CD4-positive, alpha-beta T cell treated with Interleukin-2 at 100 ng/mL for 4 hours (primary cell): ENCODE data around the gene KLC3.
A peak's percentile ranks its signal among the peaks of the same experiment; 100 is the strongest.

ENCODE experiments used
- DNase-seq: peaks from one replicate; pipeline ENCODE4 v3.0.0-alpha.2; 2020; ENCODE audit warnings: low spot score

KLC3 gene

GRCh38 chr19:45349430-45349941, 8.9 kb downstream of the KLC3 start:
- DNase-seq: no peak

GRCh38 chr19:45350477-45351058, 10.0 kb downstream of the KLC3 start:
- no peak for DNase-seq

- DNase-seq: no peak
Observed at GRCh38 chr19:45351401-45351952, 10.9 kb downstream of the KLC3 start.

GRCh38 chr19:45352062-45352461, 11.5 kb downstream of the KLC3 start:
- no peak for DNase-seq

GRCh38 chr19:45352471-45352870, 11.9 kb downstream of the KLC3 start:
- no peak for DNase-seq

- DNase-seq: no peak
Observed at GRCh38 chr19:45352914-45353796, 12.6 kb downstream of the KLC3 start.

- no peak for DNase-seq
Observed at GRCh38 chr19:45354241-45354842, 13.8 kb downstream of the KLC3 start.

- no peak for DNase-seq
Observed at GRCh38 chr19:45355402-45355801, 14.9 kb downstream of the KLC3 start.

GRCh38 chr19:45355910-45356309, 15.4 kb downstream of the KLC3 start:
- DNase-seq: no peak

- no peak for DNase-seq
Observed at GRCh38 chr19:45356760-45357444, 16.4 kb downstream of the KLC3 start.

GRCh38 chr19:45357445-45357783, 16.9 kb downstream of the KLC3 start:
- DNase-seq: no peak

GRCh38 chr19:45358213-45358792, 17.8 kb downstream of the KLC3 start:
- DNase-seq: no peak

GRCh38 chr19:45361608-45362007, 21.1 kb downstream of the KLC3 start:
- no peak for DNase-seq

- no peak for DNase-seq
Observed at GRCh38 chr19:45362291-45362690, 21.7 kb downstream of the KLC3 start.

GRCh38 chr19:45363861-45364459, 23.4 kb downstream of the KLC3 start:
- no peak for DNase-seq

GRCh38 chr19:45364696-45365095, 24.1 kb downstream of the KLC3 start:
- DNase-seq: no peak

- DNase-seq: no peak
Observed at GRCh38 chr19:45368127-45368526, 27.6 kb downstream of the KLC3 start.

- DNase-seq: no peak
Observed at GRCh38 chr19:45368737-45369340, 28.3 kb downstream of the KLC3 start.

GRCh38 chr19:45370410-45371204, 30.1 kb downstream of the KLC3 start, which contains the start of gene ERCC2:
ERCC2 (minus strand) TSS chr19:45370573; CDS start chr19:45370540, 33 bp downstream.
- DNase-seq: peak; percentile 100
